ENCODE results near the gene FAR2. TPM values are rescaled to one million over a fixed set of nuclear protein-coding genes. Genes with fewer than 3 reads are reported as not detected.

The FAR2 gene
- polyA plus RNA-seq, 1 donor (not counting 4 experiments of a cell fraction or from before 2014, with no cell fraction given) = 9.2 TPM

GRCh38 chr12:29152223-29152868, 3.3 kb downstream of the FAR2 start:
- dilution Hi-C loops (cut with MboI; ENCODE audit: extremely low pct_ligation_motif_present, low sequenced_read_pairs) = no loop called here
- no peak for FAIRE-seq
- peaks cover 13% of the 10 kb centered on the region for H3K4me1 ChIP-seq (ENCODE audit: control insufficient read depth, extremely low read depth, insufficient read depth, low read length)

DNA sequence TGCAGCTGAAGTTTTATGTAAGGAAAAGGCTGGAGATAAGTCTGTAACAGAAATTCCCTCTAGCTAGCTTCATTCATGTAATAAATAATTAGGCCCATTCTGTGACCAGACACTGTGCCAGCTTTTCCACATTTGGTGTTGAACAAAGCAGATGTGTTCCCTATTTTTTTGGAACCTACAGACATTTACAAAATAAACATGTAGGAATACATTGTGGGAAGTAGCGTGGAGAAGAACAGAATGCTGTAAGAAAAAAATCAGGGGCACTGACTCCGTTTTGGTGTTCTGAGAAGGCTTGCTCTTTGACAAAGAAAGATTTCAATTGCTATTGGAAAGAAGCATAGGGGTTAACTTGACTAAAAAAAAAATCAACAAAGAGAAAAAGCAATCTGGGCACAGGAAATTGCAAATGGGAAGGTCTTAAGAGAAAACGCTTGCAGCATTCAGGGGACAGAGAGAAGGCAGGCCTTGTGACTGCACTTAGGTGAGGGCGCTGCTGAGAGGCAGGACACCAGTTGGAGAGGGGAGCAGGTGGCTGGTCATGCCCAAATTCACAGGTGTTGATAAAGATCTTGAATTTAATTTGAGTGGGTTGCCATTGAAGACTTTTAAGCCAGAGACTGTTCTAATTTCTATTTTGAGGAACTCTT, 4.0 kb downstream of the FAR2 start:
- H3K4me3 ChIP-seq (ENCODE audit: control insufficient read depth in 2 of 3, extremely low read depth in 1 of 3, insufficient read depth in 2 of 3, low read depth in 1 of 3, low read length in 3 of 3) = no peak overlapping the region
- no peak overlapping the region for H3K4me2 ChIP-seq (ENCODE audit: control insufficient read depth, extremely low read depth, insufficient read depth, low read depth, low read length)
- H3K36me3 ChIP-seq (ENCODE audit: control insufficient read depth in 2 of 2, extremely low read depth in 1 of 2, insufficient read depth in 2 of 2, low read length in 2 of 2) = no peaks in the 10 kb centered on the region
- no peak overlapping the region for H3K27ac ChIP-seq (ENCODE audit: control insufficient read depth, insufficient read depth, low read length)
- H3K27me3 ChIP-seq (ENCODE audit: control insufficient read depth, extremely low read depth, insufficient read depth, low read length) = no peaks in the 10 kb centered on the region
- H4K20me1 ChIP-seq (ENCODE audit: control insufficient read depth, extremely low read depth, insufficient read depth, low read length) = no peaks in the 10 kb centered on the region
- no peak overlapping the region for H2AFZ ChIP-seq (ENCODE audit: control insufficient read depth, low read length)
- dilution Hi-C loops (cut with MboI; ENCODE audit: extremely low pct_ligation_motif_present, low sequenced_read_pairs) = no loop called here
- H3K9me3 ChIP-seq (ENCODE audit: control insufficient read depth, low read depth, low read length) = no peaks in the 10 kb centered on the region
- no peaks in the 10 kb centered on the region for H3K9me1 ChIP-seq (ENCODE audit: control insufficient read depth, extremely low read depth, insufficient read depth, low read length)
- no peaks in the 10 kb centered on the region for H3K79me2 ChIP-seq (ENCODE audit: control insufficient read depth, insufficient read depth, low read length)
- TF ChIP-seq CTCF (optimal IDR thresholded peaks at IDR 0.05 in 1 of 3, IDR thresholded peaks at IDR 0.05 in 1 of 3, conservative IDR thresholded peaks at IDR 0.05 in 1 of 3; ENCODE audit: extremely low read depth in 1 of 3, insufficient read depth in 2 of 3, low read length in 3 of 3) = no peak
- TF ChIP-seq EZH2 (IDR thresholded peaks at IDR 0.05; ENCODE audit: low read length) = no peak
- no peak for FAIRE-seq
- DNase-seq (ENCODE audit: low read depth, low spot score) = no peak
- no peak overlapping the region for H3K9ac ChIP-seq (ENCODE audit: control insufficient read depth, extremely low read depth, insufficient read depth, low read length)
- H3K4me1 ChIP-seq (ENCODE audit: control insufficient read depth, extremely low read depth, insufficient read depth, low read length) = peaks cover 5% of the 10 kb centered on the region

More at GRCh38 chr12:29152223-29152868, 3.3 kb downstream of the FAR2 start:
- Histone ChIP-seq H4K20me1 (ENCODE audit: control insufficient read depth, extremely low read depth, insufficient read depth, low read length) (no peaks in the 10 kb centered on the region), H3K9ac (ENCODE audit: control insufficient read depth, extremely low read depth, insufficient read depth, low read length) (no peak overlapping the region), H3K4me2 (ENCODE audit: control insufficient read depth, extremely low read depth, insufficient read depth, low read depth, low read length) (no peak overlapping the region), H3K4me3 (ENCODE audit: control insufficient read depth in 2 of 3, extremely low read depth in 1 of 3, insufficient read depth in 2 of 3, low read depth in 1 of 3, low read length in 3 of 3) (no peak overlapping the region), H2AFZ (ENCODE audit: control insufficient read depth, low read length) (no peak overlapping the region), H3K27me3 (ENCODE audit: control insufficient read depth, extremely low read depth, insufficient read depth, low read length) (no peaks in the 10 kb centered on the region), H3K9me1 (ENCODE audit: control insufficient read depth, extremely low read depth, insufficient read depth, low read length) (no peaks in the 10 kb centered on the region), H3K79me2 (ENCODE audit: control insufficient read depth, insufficient read depth, low read length) (no peaks in the 10 kb centered on the region), H3K27ac (ENCODE audit: control insufficient read depth, insufficient read depth, low read length) (no peak overlapping the region), H3K36me3 (ENCODE audit: control insufficient read depth in 2 of 2, extremely low read depth in 1 of 2, insufficient read depth in 2 of 2, low read length in 2 of 2) (no peaks in the 10 kb centered on the region), H3K9me3 (ENCODE audit: control insufficient read depth, low read depth, low read length) (no peaks in the 10 kb centered on the region)
- TF ChIP-seq EZH2 (IDR thresholded peaks at IDR 0.05; ENCODE audit: low read length) (no peak), CTCF (optimal IDR thresholded peaks at IDR 0.05 in 1 of 3, IDR thresholded peaks at IDR 0.05 in 1 of 3, conservative IDR thresholded peaks at IDR 0.05 in 1 of 3; ENCODE audit: extremely low read depth in 1 of 3, insufficient read depth in 2 of 3, low read length in 3 of 3) (no peak)
- DNase-seq (ENCODE audit: low read depth, low spot score) = no peak

Data from keratinocyte (primary cell).